WTC11 (cell line): ENCODE data around the gene KLHL22. TPM values are rescaled to one million over a fixed set of nuclear protein-coding genes. Genes with fewer than 3 reads are reported as not detected.
A peak's percentile ranks its signal among the peaks of the same experiment; 100 is the strongest.

ENCODE experiments used
- ATAC-seq: fragments of 200-7000 bp; cut with Tn5 transposase; 2 replicates; pipeline ENCODE4 v1.10.0; 2021; ENCODE audit warnings: mild to moderate bottlenecking, moderate library complexity
- CTCF ChIA-PET: fragments of 300-600 bp; sonication (Branson Sonifier 250); formaldehyde crosslinking; loops from one replicate; lab custom pipeline; 2021; ENCODE audit warnings: antibody characterized with exemption; lab: Charles Lee
- POLR2A ChIA-PET: fragments of 350-600 bp; sonication (Branson Sonifier 250); formaldehyde crosslinking; loops from one replicate; lab custom pipeline; 2021; ENCODE audit warnings: antibody characterized with exemption; lab: Charles Lee
- DNase-seq: peaks from one replicate; pipeline ENCODE4 v3.0.0; 2021; ENCODE audit warnings: low spot score
- H3K27ac Mint-ChIP-seq: 2 replicates; pipeline ENCODE4 v1.8.0; 2021; ENCODE audit warnings: mixed read lengths
- H3K27me3 Mint-ChIP-seq: 2 replicates; pipeline ENCODE4 v1.8.0; 2021; ENCODE audit warnings: low read depth, mild to moderate bottlenecking, moderate library complexity, mixed read lengths
- H3K36me3 Mint-ChIP-seq: 2 replicates; pipeline ENCODE4 v1.8.0; 2021; ENCODE audit warnings: mixed read lengths
- H3K4me1 Mint-ChIP-seq: 2 replicates; pipeline ENCODE4 v1.8.0; 2022; ENCODE audit warnings: mixed read lengths
- H3K4me3 Mint-ChIP-seq: 2 replicates; pipeline ENCODE4 v1.8.0; 2021; ENCODE audit warnings: mild to moderate bottlenecking, moderate library complexity, mixed read lengths
- H3K9me3 Mint-ChIP-seq: 2 replicates; pipeline ENCODE4 v1.8.0; 2021; ENCODE audit warnings: mixed read lengths
- ATF6 ChIP-seq: sonication (generic); formaldehyde crosslinking; IDR thresholded peaks from 2 replicates; pipeline ENCODE4 v1.8.1; 2023; ENCODE audit warnings: mild to moderate bottlenecking, missing genetic modification reagents
- CBFB ChIP-seq: sonication (generic); formaldehyde crosslinking; IDR thresholded peaks from 2 replicates; pipeline ENCODE4 v1.8.1; 2022; ENCODE audit warnings: mild to moderate bottlenecking, low read depth, missing genetic modification reagents
- ELF4 ChIP-seq: sonication (generic); formaldehyde crosslinking; IDR thresholded peaks from 2 replicates; pipeline ENCODE4 v1.8.1; 2022; ENCODE audit warnings: low read depth, mild to moderate bottlenecking, moderate library complexity, missing genetic modification reagents
- EMX1 ChIP-seq: fragments of 250-450 bp; sonication (Bioruptor Pico); IDR thresholded peaks from 2 replicates; pipeline ENCODE4 v1.8.0; 2021; ENCODE audit warnings: mild to moderate bottlenecking
- GTF2I ChIP-seq: fragments of 250-450 bp; sonication (Bioruptor Pico); conservative IDR thresholded peaks from 2 replicates; pipeline ENCODE4 v1.4.0; 2021; ENCODE audit warnings: mild to moderate bottlenecking
- MYBL2 ChIP-seq: sonication (generic); formaldehyde crosslinking; IDR thresholded peaks from 2 replicates; pipeline ENCODE4 v1.8.1; 2023; ENCODE audit warnings: mild to moderate bottlenecking, moderate library complexity, missing genetic modification reagents
- NR1H2 ChIP-seq: sonication (generic); formaldehyde crosslinking; IDR thresholded peaks from 2 replicates; pipeline ENCODE4 v1.9.0; 2021; ENCODE audit warnings: mild to moderate bottlenecking, moderate library complexity, missing genetic modification reagents
- TCF7 ChIP-seq: sonication (generic); formaldehyde crosslinking; IDR thresholded peaks from 2 replicates; pipeline ENCODE4 v1.8.0; 2022; ENCODE audit warnings: mild to moderate bottlenecking, low read depth, missing genetic modification reagents, moderate library complexity
- ZNF317 ChIP-seq: sonication (generic); formaldehyde crosslinking; IDR thresholded peaks from 2 replicates; pipeline ENCODE4 v1.8.1; 2023; ENCODE audit warnings: low read depth, mild to moderate bottlenecking, moderate library complexity, missing genetic modification reagents, borderline replicate concordance
- ZNF396 ChIP-seq: fragments of 250-450 bp; sonication (Bioruptor Pico); IDR thresholded peaks from 2 replicates; pipeline ENCODE4 v1.8.0; 2021; ENCODE audit warnings: mild to moderate bottlenecking, moderate library complexity, borderline replicate concordance
- ZNF425 ChIP-seq: fragments of 250-450 bp; sonication (Bioruptor Pico); conservative IDR thresholded peaks from 2 replicates; pipeline ENCODE4 v1.9.0; 2021; ENCODE audit warnings: mild to moderate bottlenecking
- ZNF671 ChIP-seq: fragments of 250-450 bp; sonication (Bioruptor Pico); IDR thresholded peaks from 2 replicates; pipeline ENCODE4 v1.8.0; 2021; ENCODE audit warnings: mild to moderate bottlenecking
- total RNA-seq: library from RNA; stranded (reverse); gene quantifications from 3 replicates; pipeline ENCODE4 v1.2.3, GENCODE V29; 2021
- TF ChIP-seq, protein P1 (sequence below): fragments of 250-450 bp; sonication (Bioruptor Pico); IDR thresholded peaks from 2 replicates; pipeline ENCODE4 v1.9.0; 2021; ENCODE audit warnings: mild to moderate bottlenecking
- TF ChIP-seq, protein P2 (sequence below): fragments of 250-450 bp; sonication (Bioruptor Pico); IDR thresholded peaks from 2 replicates; pipeline ENCODE4 v1.8.0; 2021; ENCODE audit warnings: mild to moderate bottlenecking
- TF ChIP-seq, protein P3 (sequence below): sonication (generic); formaldehyde crosslinking; IDR thresholded peaks from 2 replicates; pipeline ENCODE4 v1.8.1; 2022; ENCODE audit warnings: mild to moderate bottlenecking, moderate library complexity, missing genetic modification reagents
- TF ChIP-seq, protein P4 (sequence below): sonication (generic); formaldehyde crosslinking; IDR thresholded peaks from 2 replicates; pipeline ENCODE4 v1.8.1; 2023; ENCODE audit warnings: mild to moderate bottlenecking, missing genetic modification reagents, borderline replicate concordance

Gene KLHL22
- total RNA-seq, 1 experiment from 2014 or later: 15.7 TPM

- ChIA-PET CTCF (interaction anchor here (0.6 to 0.9 kb wide), 2 partner anchors 20 to 1240 kb away, joined by 5 to 6 read pairs; no protein-coding TSS in a partner anchor), POLR2A (interaction anchor here (0.5 kb wide), 1 partner anchor 1174 kb away, joined by 7 read pairs; no protein-coding TSS in a partner anchor)
- Mint-ChIP-seq H3K4me1 (peaks cover 37% of the 10 kb centered on the region), H3K27me3 (no peaks in the 10 kb centered on the region; the same call in 1 of the 2 replicates), H3K9me3 (no peaks in the 10 kb centered on the region), H3K36me3 (peaks cover 29% of the 10 kb centered on the region), H3K27ac (no peak overlapping the region), H3K4me3 (no peak overlapping the region)
- DNase-seq (no peak), ATAC-seq (no peak)
- TF ChIP-seq ZNF396 (CRISPR knock-in tag) (no peak), NR1H2 (CRISPR knock-in tag) (no peak), MYBL2 (CRISPR knock-in tag) (no peak)
- TF ChIP-seq, protein P1, sequence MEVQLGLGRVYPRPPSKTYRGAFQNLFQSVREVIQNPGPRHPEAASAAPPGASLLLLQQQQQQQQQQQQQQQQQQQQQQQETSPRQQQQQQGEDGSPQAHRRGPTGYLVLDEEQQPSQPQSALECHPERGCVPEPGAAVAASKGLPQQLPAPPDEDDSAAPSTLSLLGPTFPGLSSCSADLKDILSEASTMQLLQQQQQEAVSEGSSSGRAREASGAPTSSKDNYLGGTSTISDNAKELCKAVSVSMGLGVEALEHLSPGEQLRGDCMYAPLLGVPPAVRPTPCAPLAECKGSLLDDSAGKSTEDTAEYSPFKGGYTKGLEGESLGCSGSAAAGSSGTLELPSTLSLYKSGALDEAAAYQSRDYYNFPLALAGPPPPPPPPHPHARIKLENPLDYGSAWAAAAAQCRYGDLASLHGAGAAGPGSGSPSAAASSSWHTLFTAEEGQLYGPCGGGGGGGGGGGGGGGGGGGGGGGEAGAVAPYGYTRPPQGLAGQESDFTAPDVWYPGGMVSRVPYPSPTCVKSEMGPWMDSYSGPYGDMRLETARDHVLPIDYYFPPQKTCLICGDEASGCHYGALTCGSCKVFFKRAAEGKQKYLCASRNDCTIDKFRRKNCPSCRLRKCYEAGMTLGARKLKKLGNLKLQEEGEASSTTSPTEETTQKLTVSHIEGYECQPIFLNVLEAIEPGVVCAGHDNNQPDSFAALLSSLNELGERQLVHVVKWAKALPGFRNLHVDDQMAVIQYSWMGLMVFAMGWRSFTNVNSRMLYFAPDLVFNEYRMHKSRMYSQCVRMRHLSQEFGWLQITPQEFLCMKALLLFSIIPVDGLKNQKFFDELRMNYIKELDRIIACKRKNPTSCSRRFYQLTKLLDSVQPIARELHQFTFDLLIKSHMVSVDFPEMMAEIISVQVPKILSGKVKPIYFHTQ (CRISPR knock-in tag): no peak
- TF ChIP-seq, protein P2, sequence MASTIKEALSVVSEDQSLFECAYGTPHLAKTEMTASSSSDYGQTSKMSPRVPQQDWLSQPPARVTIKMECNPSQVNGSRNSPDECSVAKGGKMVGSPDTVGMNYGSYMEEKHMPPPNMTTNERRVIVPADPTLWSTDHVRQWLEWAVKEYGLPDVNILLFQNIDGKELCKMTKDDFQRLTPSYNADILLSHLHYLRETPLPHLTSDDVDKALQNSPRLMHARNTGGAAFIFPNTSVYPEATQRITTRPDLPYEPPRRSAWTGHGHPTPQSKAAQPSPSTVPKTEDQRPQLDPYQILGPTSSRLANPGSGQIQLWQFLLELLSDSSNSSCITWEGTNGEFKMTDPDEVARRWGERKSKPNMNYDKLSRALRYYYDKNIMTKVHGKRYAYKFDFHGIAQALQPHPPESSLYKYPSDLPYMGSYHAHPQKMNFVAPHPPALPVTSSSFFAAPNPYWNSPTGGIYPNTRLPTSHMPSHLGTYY (CRISPR knock-in tag): no peak
These were observed 97.2 kb downstream of the KLHL22 start for GRCh38 chr22:20398420-20398819.

DNA sequence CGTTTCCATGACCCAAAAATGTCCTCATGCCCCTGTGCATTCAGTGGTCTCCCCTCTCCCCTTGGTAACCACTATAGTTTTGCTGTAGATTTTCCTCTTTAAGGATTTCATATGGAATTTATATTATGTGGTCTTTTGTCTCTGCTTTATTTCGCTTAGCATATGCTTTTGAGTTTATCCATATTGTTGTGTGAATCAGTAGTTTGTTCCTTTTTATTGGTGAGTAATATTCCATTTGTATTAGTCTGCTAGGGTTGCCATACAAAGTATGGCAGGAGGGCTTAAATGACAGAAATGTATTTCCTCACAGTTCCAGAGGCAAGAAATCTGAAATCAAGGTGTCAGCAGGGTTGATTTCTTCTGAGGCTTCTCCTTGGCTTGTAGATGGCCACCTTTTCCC lies 98.1 kb downstream of the KLHL22 start:
- ChIA-PET CTCF (interaction anchor here (0.9 to 4.5 kb wide), 2 partner anchors 21 kb away, joined by 6 to 30 read pairs; no protein-coding TSS in a partner anchor), POLR2A (no interaction called here)
- TF ChIP-seq EMX1: no peak
- TF ChIP-seq, protein P3, sequence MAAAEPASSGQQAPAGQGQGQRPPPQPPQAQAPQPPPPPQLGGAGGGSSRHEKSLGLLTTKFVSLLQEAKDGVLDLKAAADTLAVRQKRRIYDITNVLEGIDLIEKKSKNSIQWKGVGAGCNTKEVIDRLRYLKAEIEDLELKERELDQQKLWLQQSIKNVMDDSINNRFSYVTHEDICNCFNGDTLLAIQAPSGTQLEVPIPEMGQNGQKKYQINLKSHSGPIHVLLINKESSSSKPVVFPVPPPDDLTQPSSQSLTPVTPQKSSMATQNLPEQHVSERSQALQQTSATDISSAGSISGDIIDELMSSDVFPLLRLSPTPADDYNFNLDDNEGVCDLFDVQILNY (CRISPR knock-in tag): no peak
- TF ChIP-seq GTF2I: no peak
- no peak for TF ChIP-seq ELF4 (CRISPR knock-in tag)
- no peak for TF ChIP-seq CBFB (CRISPR knock-in tag)
- TF ChIP-seq ZNF317 (CRISPR knock-in tag): no peak
- TF ChIP-seq ZNF671 (CRISPR knock-in tag): no peak
- TF ChIP-seq, protein P4, sequence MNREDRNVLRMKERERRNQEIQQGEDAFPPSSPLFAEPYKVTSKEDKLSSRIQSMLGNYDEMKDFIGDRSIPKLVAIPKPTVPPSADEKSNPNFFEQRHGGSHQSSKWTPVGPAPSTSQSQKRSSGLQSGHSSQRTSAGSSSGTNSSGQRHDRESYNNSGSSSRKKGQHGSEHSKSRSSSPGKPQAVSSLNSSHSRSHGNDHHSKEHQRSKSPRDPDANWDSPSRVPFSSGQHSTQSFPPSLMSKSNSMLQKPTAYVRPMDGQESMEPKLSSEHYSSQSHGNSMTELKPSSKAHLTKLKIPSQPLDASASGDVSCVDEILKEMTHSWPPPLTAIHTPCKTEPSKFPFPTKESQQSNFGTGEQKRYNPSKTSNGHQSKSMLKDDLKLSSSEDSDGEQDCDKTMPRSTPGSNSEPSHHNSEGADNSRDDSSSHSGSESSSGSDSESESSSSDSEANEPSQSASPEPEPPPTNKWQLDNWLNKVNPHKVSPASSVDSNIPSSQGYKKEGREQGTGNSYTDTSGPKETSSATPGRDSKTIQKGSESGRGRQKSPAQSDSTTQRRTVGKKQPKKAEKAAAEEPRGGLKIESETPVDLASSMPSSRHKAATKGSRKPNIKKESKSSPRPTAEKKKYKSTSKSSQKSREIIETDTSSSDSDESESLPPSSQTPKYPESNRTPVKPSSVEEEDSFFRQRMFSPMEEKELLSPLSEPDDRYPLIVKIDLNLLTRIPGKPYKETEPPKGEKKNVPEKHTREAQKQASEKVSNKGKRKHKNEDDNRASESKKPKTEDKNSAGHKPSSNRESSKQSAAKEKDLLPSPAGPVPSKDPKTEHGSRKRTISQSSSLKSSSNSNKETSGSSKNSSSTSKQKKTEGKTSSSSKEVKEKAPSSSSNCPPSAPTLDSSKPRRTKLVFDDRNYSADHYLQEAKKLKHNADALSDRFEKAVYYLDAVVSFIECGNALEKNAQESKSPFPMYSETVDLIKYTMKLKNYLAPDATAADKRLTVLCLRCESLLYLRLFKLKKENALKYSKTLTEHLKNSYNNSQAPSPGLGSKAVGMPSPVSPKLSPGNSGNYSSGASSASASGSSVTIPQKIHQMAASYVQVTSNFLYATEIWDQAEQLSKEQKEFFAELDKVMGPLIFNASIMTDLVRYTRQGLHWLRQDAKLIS (CRISPR knock-in tag): no peak
- TF ChIP-seq ZNF425 (CRISPR knock-in tag): no peak
- no peak for TF ChIP-seq TCF7 (CRISPR knock-in tag)
- TF ChIP-seq ATF6: no peak
- no peak overlapping the region for H3K4me3 Mint-ChIP-seq
- no peaks in the 10 kb centered on the region; the same call in 1 of the 2 replicates for H3K27me3 Mint-ChIP-seq
- peaks cover 39% of the 10 kb centered on the region for H3K4me1 Mint-ChIP-seq
- no peaks in the 10 kb centered on the region for H3K9me3 Mint-ChIP-seq
- peaks cover 23% of the 10 kb centered on the region for H3K36me3 Mint-ChIP-seq
- H3K27ac Mint-ChIP-seq: peak overlapping the region; percentile 12; the same call in 1 of the 2 replicates
- ATAC-seq (no peak), DNase-seq (no peak)
